GM12878 (cell line): ENCODE results near the gene ALPP. TPM values are rescaled to one million over a fixed set of nuclear protein-coding genes. Genes with fewer than 3 reads are reported as not detected.

ENCODE experiments used
- ATAC-seq: fragments of 200-7000 bp; cut with Tn5 transposase; 3 replicates; pipeline ENCODE4 v1.9.1; 2020; ENCODE audit warnings: mild to moderate bottlenecking, moderate library complexity
- BruUV-seq: library from RNA; stranded (reverse); fragments of 400-500 nt; replicated peaks from 2 replicates; lab custom pipeline; 2021; lab: Mats Ljungman, UMichigan
- CTCF ChIA-PET: fragments of 300-600 bp; sonication (Branson Sonifier 250); formaldehyde crosslinking; extraction: SDS; loops from one replicate; lab custom pipeline; 2021; ENCODE audit warnings: inconsistent platforms; lab: Yijun Ruan, JAX
- POLR2A ChIA-PET: fragments of 350-600 bp; formaldehyde crosslinking; extraction: SDS; loops from one replicate; lab custom pipeline; 2021; ENCODE audit warnings: inconsistent platforms; lab: Charles Lee
- RAD21 ChIA-PET: fragments of 300-600 bp; sonication (Branson Sonifier 250); formaldehyde crosslinking; loops from one replicate; lab custom pipeline; 2023; ENCODE audit warnings: antibody characterized with exemption; ENCODE audit not compliant: unreplicated experiment; lab: Charles Lee
- SMC1A ChIA-PET: fragments of 300-600 bp; sonication (Branson Sonifier 250); formaldehyde crosslinking; loops from one replicate; lab custom pipeline; 2023; ENCODE audit not compliant: unreplicated experiment, uncharacterized antibody; lab: Charles Lee
- DNase-seq: peaks from one replicate; pipeline ENCODE4 v3.0.0-alpha.2; 2011; ENCODE audit warnings: low read depth, low spot score
- FAIRE-seq: peaks from 3 replicates; lab custom pipeline; 2011; peaks lifted over from hg19 to GRCh38; lab: Jason Lieb, UNC
- H2AFZ ChIP-seq: 2 replicates; pipeline ENCODE4 v1.6.0; 2011; ENCODE audit warnings: low read depth, low read length, control low read depth; ENCODE audit not compliant: control insufficient read depth
- H3K27ac ChIP-seq: 2 replicates; pipeline ENCODE4 v1.5.1; 2011; ENCODE audit warnings: control low read depth; ENCODE audit not compliant: control insufficient read depth, insufficient read depth
- H3K27me3 ChIP-seq, 2 experiments: replicated peaks in 1 of 2; 2 replicates each; pipeline versions ENCODE4 v1.6.0 to v1.6.1; 2011; ENCODE audit warnings: low read length in 1 of 2; ENCODE audit not compliant: control insufficient read depth in 2 of 2, insufficient read depth in 2 of 2
- H3K36me3 ChIP-seq, 2 experiments: 2 replicates each; pipeline ENCODE4 v1.5.1; 2011; ENCODE audit warnings: low read length in 1 of 2; ENCODE audit not compliant: control insufficient read depth in 2 of 2, insufficient read depth in 2 of 2
- H3K4me1 ChIP-seq: 2 replicates; pipeline ENCODE4 v1.6.1; 2011; ENCODE audit warnings: mild to moderate bottlenecking, low read length, moderate library complexity, mixed read lengths; ENCODE audit not compliant: control insufficient read depth, insufficient read depth
- H3K4me2 ChIP-seq: 2 replicates; pipeline ENCODE4 v1.6.0; 2011; ENCODE audit warnings: control low read depth; ENCODE audit not compliant: control insufficient read depth, insufficient read depth
- H3K4me3 ChIP-seq: fragments of 200-600 bp; sonication (generic); 2 replicates; pipeline ENCODE4 v1.5.1; 2016
- H3K79me2 ChIP-seq: 2 replicates; pipeline ENCODE4 v1.6.0; 2011; ENCODE audit warnings: low read length; ENCODE audit not compliant: control insufficient read depth, insufficient read depth
- H3K9ac ChIP-seq: 2 replicates; pipeline ENCODE4 v1.8.0; 2011; ENCODE audit warnings: low read length, control low read depth, mixed read lengths; ENCODE audit not compliant: control insufficient read depth, insufficient read depth
- H3K9me3 ChIP-seq: replicated peaks from 3 replicates; pipeline ENCODE4 v1.5.1; 2011; ENCODE audit warnings: mild to moderate bottlenecking, low read length; ENCODE audit not compliant: control insufficient read depth, insufficient read depth
- H4K20me1 ChIP-seq: 2 replicates; pipeline ENCODE4 v1.6.0; 2011; ENCODE audit not compliant: control insufficient read depth, insufficient read depth
- DPF2 ChIP-seq: fragments of 450-650 bp; IDR thresholded peaks from 2 replicates; pipeline ENCODE4 v1.6.1; 2017; ENCODE audit warnings: mild to moderate bottlenecking
- FOXK2 ChIP-seq: fragments of 450-650 bp; IDR thresholded peaks from 2 replicates; pipeline ENCODE4 v1.6.1; 2017; ENCODE audit warnings: mild to moderate bottlenecking, moderate library complexity
- MEF2B ChIP-seq: fragments of 450-650 bp; IDR thresholded peaks from 2 replicates; pipeline ENCODE4 v1.6.1; 2018; ENCODE audit warnings: mild to moderate bottlenecking, moderate library complexity; ENCODE audit not compliant: partially characterized antibody, poor library complexity, severe bottlenecking
- PAX8 ChIP-seq: fragments of 450-650 bp; IDR thresholded peaks from 2 replicates; pipeline ENCODE4 v1.6.1; 2017; ENCODE audit warnings: mild to moderate bottlenecking, moderate library complexity
- POLR2AphosphoS5 ChIP-seq: IDR thresholded peaks from 2 replicates; pipeline ENCODE4 v1.6.1; 2011; ENCODE audit warnings: mild to moderate bottlenecking, low read length, inconsistent platforms
- SKIL ChIP-seq: fragments of 450-650 bp; IDR thresholded peaks from 2 replicates; pipeline ENCODE4 v1.6.1; 2017; ENCODE audit warnings: mild to moderate bottlenecking, low read depth, inconsistent platforms; ENCODE audit not compliant: poor library complexity, severe bottlenecking
- ZZZ3 ChIP-seq: IDR thresholded peaks from 2 replicates; pipeline ENCODE4 v1.6.1; 2011; ENCODE audit warnings: low read depth; ENCODE audit not compliant: control insufficient read depth, insufficient read length
- WGBS: methylation state at CpG from one replicate; pipeline ENCODE4 v1.1.6; 2016; ENCODE audit warnings: low lambda C conversion rate; ENCODE audit not compliant: insufficient replicate concordance, insufficient coverage; ENCODE audit errors: missing lambda C conversion rate; 5-methylcytosine and 5-hydroxymethylcytosine counted together
- in situ Hi-C: fragments of 300-500 bp; cut with MboI; formaldehyde crosslinking; loops from 9 replicates; pipeline ENCODE4 v1.14.3; 2018; ENCODE audit warnings: mixed read lengths
- intact Hi-C: fragments of 100-400 bp; cut with micrococcal nuclease; formaldehyde crosslinking; loops from one replicate; pipeline ENCODE4 v1.14.2; 2022; ENCODE audit not compliant: unreplicated experiment
- polyA plus RNA-seq, 11 experiments: library from polyadenylated mRNA; depleted of rRNA in 4 of 11; unstranded in 6 of 11; stranded (reverse) in 5 of 11; fragments of >200 nt; fragmentation: Nextera tagmentation in 4 of 11; fragmentation: Illumina TruSeq in 1 of 11; extraction: Ambion mirVana in 4 of 11; extraction: Trizol in 1 of 11; gene quantifications; 1 replicate in 1 of 11; 2 replicates in 10 of 11; pipeline versions ENCODE4 v1.2.1 to v1.2.3, GENCODE V29; 2011 to 2016; ENCODE audit warnings: inconsistent platforms in 2 of 11, missing spikeins in 2 of 11, low read depth in 1 of 11
- total RNA-seq, 4 experiments: library from RNA; depleted of rRNA in 3 of 4; stranded (reverse); fragments of >200 nt in 3 of 4; fragmentation: Illumina TruSeq in 1 of 4; extraction: Trizol in 1 of 4; gene quantifications; 2 replicates each; pipeline versions ENCODE4 v1.2.1 to v1.2.3, GENCODE V29; 2013 to 2021
- TF ChIP-seq, protein P1 (sequence below): IDR thresholded peaks from 2 replicates; pipeline ENCODE4 v1.6.1; 2012; ENCODE audit warnings: improper control_type of control experiment, low read depth, low read length; ENCODE audit not compliant: insufficient replicate concordance

ALPP gene
- total and polyA plus RNA-seq, 10 of the 15 experiments (the other 5 are each of a cell fraction or from before 2014, with no cell fraction given): 0.21 TPM; not detected in 9

GRCh38 chr2:232361646-232362045 is 16.9 kb upstream of the ALPP start:
- Histone ChIP-seq H3K4me2 (no peak overlapping the region), H4K20me1 (no peaks in the 10 kb centered on the region), H3K9me3 (no peaks in the 10 kb centered on the region; the same call in 2 of the 3 replicates), H2AFZ (no peak overlapping the region), H3K36me3 (no peaks in the 10 kb centered on the region), H3K9ac (no peak overlapping the region), H3K27me3 (no peaks in the 10 kb centered on the region), H3K4me3 (no peak overlapping the region), H3K79me2 (no peaks in the 10 kb centered on the region), H3K27ac (no peak overlapping the region)
- no peak for ATAC-seq
- no peak for FAIRE-seq
- CTCF ChIA-PET: no interaction called here
- POLR2A ChIA-PET: no interaction called here
- in situ Hi-C loops: no loop called here
- SMC1A ChIA-PET: interaction anchor here (0.6 kb wide), 1 partner anchor 449 kb away, joined by 3 read pairs; no protein-coding TSS in a partner anchor
- no peak for TF ChIP-seq POLR2AphosphoS5
- TF ChIP-seq, protein P1, sequence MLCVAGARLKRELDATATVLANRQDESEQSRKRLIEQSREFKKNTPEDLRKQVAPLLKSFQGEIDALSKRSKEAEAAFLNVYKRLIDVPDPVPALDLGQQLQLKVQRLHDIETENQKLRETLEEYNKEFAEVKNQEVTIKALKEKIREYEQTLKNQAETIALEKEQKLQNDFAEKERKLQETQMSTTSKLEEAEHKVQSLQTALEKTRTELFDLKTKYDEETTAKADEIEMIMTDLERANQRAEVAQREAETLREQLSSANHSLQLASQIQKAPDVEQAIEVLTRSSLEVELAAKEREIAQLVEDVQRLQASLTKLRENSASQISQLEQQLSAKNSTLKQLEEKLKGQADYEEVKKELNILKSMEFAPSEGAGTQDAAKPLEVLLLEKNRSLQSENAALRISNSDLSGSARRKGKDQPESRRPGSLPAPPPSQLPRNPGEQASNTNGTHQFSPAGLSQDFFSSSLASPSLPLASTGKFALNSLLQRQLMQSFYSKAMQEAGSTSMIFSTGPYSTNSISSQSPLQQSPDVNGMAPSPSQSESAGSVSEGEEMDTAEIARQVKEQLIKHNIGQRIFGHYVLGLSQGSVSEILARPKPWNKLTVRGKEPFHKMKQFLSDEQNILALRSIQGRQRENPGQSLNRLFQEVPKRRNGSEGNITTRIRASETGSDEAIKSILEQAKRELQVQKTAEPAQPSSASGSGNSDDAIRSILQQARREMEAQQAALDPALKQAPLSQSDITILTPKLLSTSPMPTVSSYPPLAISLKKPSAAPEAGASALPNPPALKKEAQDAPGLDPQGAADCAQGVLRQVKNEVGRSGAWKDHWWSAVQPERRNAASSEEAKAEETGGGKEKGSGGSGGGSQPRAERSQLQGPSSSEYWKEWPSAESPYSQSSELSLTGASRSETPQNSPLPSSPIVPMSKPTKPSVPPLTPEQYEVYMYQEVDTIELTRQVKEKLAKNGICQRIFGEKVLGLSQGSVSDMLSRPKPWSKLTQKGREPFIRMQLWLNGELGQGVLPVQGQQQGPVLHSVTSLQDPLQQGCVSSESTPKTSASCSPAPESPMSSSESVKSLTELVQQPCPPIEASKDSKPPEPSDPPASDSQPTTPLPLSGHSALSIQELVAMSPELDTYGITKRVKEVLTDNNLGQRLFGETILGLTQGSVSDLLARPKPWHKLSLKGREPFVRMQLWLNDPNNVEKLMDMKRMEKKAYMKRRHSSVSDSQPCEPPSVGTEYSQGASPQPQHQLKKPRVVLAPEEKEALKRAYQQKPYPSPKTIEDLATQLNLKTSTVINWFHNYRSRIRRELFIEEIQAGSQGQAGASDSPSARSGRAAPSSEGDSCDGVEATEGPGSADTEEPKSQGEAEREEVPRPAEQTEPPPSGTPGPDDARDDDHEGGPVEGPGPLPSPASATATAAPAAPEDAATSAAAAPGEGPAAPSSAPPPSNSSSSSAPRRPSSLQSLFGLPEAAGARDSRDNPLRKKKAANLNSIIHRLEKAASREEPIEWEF: no peak
- TF ChIP-seq PAX8: no peak
- no peak for TF ChIP-seq ZZZ3
- no peak for TF ChIP-seq DPF2
- no peak for TF ChIP-seq SKIL
- TF ChIP-seq FOXK2: no peak
- no peak for TF ChIP-seq MEF2B
- TF ChIP-seq, all 136 proteins: peak for 0
- no TSS peak for BruUV-seq
- RAD21 ChIA-PET: no interaction called here
- H3K4me1 ChIP-seq: peaks cover 9% of the 10 kb centered on the region
- WGBS: 74% methylated on average over 5 of the region's 5 CpGs
- intact Hi-C loops: no loop called here
- DNase-seq: no peak
